Colon (tissue), 2 donors: ENCODE data around the gene SCTR.

Source experiments
- FAIRE-seq: peaks from 2 replicates; lab custom pipeline; 2012; peaks lifted over from hg19 to GRCh38; lab: Jason Lieb, UNC
- donor health status: control.
- donor health status: control.

The SCTR gene

GRCh38 chr2:119474371-119475224, 49.7 kb downstream of the SCTR start:
- no peak for FAIRE-seq

- no peak for FAIRE-seq
Observed at GRCh38 chr2:119473621-119474370, 50.5 kb downstream of the SCTR start.

GRCh38 chr2:119472749-119473148, 51.5 kb downstream of the SCTR start:
- FAIRE-seq: no peak

GRCh38 chr2:119469661-119470297, 54.5 kb downstream of the SCTR start:
- no peak for FAIRE-seq

GRCh38 chr2:119469131-119469530, 55.2 kb downstream of the SCTR start:
- FAIRE-seq: no peak

- FAIRE-seq: no peak
Observed at GRCh38 chr2:119468154-119468955, 55.9 kb downstream of the SCTR start.

GRCh38 chr2:119466373-119466772, 57.9 kb downstream of the SCTR start:
- FAIRE-seq: no peak

- no peak for FAIRE-seq
Observed at GRCh38 chr2:119465687-119466086, 58.6 kb downstream of the SCTR start.

GRCh38 chr2:119464981-119465380, 59.3 kb downstream of the SCTR start:
- no peak for FAIRE-seq

GRCh38 chr2:119463990-119464389, 60.3 kb downstream of the SCTR start:
- FAIRE-seq: no peak

- no peak for FAIRE-seq
Observed at GRCh38 chr2:119463136-119463535, 61.1 kb downstream of the SCTR start.

GRCh38 chr2:119462574-119462973, 61.7 kb downstream of the SCTR start:
- no peak for FAIRE-seq

- FAIRE-seq: no peak
Observed at GRCh38 chr2:119461811-119462210, 62.5 kb downstream of the SCTR start.

GRCh38 chr2:119460076-119460475, 64.2 kb downstream of the SCTR start:
- FAIRE-seq: no peak

- no peak for FAIRE-seq
Observed at GRCh38 chr2:119455066-119455718, 69.1 kb downstream of the SCTR start.

GRCh38 chr2:119453972-119454593, 70.2 kb downstream of the SCTR start:
- FAIRE-seq: no peak

- FAIRE-seq: no peak
Observed at GRCh38 chr2:119451336-119452050, 72.8 kb downstream of the SCTR start.

GRCh38 chr2:119449521-119449920, 74.8 kb downstream of the SCTR start:
- no peak for FAIRE-seq

- FAIRE-seq: no peak
Observed at GRCh38 chr2:119448427-119449141, 75.7 kb downstream of the SCTR start.

GRCh38 chr2:119446037-119446436, 78.2 kb downstream of the SCTR start:
- no peak for FAIRE-seq
